IMR-90 (cell line): ENCODE results near the gene CD2. TPM values are rescaled to one million over a fixed set of nuclear protein-coding genes. Genes with fewer than 3 reads are reported as not detected.

ENCODE experiments used
- polyA plus RNA-seq, 3 experiments: library from polyadenylated mRNA; depleted of rRNA; stranded (reverse); fragments of >200 nt; gene quantifications; 2 replicates each; pipeline ENCODE4 v1.2.3, GENCODE V29; 2012; ENCODE audit warnings: low replicate concordance in 1 of 3
- total RNA-seq: library from RNA; depleted of rRNA; stranded (reverse); fragments of >200 nt; gene quantifications from 2 replicates; pipeline ENCODE4 v1.2.3, GENCODE V29; 2012; rRNA removed

The CD2 gene
- total and polyA plus RNA-seq, 2 of the 4 experiments (the other 2 are of a cell fraction) = not detected

Other genes with a start within 250 kb of the CD2 start
- 5.4 and 6.4 TPM in 2 replicates for gene CD58, start 183.4 kb upstream of the CD2 start, total RNA-seq
- gene CD58, start 183.4 kb upstream of the CD2 start, polyA plus RNA-seq (2012; rRNA removed) = 3.8 and 5.7 TPM in 2 replicates
- gene IGSF3, start 86.7 kb upstream of the CD2 start, total RNA-seq = under 0.01 TPM in 2 replicates
- 0.02 and 0.03 TPM in 2 replicates for gene IGSF3, start 86.7 kb upstream of the CD2 start, polyA plus RNA-seq (2012; rRNA removed)
- 0.90 and 1.1 TPM in 2 replicates for gene PTGFRN, start 155.5 kb downstream of the CD2 start, total RNA-seq
- 0.90 and 1.1 TPM in 2 replicates for gene PTGFRN, start 155.5 kb downstream of the CD2 start, polyA plus RNA-seq (2012; rRNA removed)
- gene CD101, start 247.3 kb downstream of the CD2 start, total RNA-seq = not detected in 2 replicates
- not detected in 2 replicates for gene CD101, start 247.3 kb downstream of the CD2 start, polyA plus RNA-seq (2012; rRNA removed)